Endodermal cell (in vitro differentiated cells): ENCODE data around the gene MYL5. TPM values are rescaled to one million over a fixed set of nuclear protein-coding genes. Genes with fewer than 3 reads are reported as not detected.
A peak's percentile ranks its signal among the peaks of the same experiment; 100 is the strongest.

Source experiments
- DNase-seq: peaks from one replicate; pipeline ENCODE4 v3.0.0-alpha.2; 2017
- H3K27ac ChIP-seq: 2 replicates; pipeline ENCODE4 v1.5.1; 2013; ENCODE audit warnings: mild to moderate bottlenecking, low read depth, low read length, moderate library complexity
- H3K27me3 ChIP-seq: 2 replicates; pipeline ENCODE4 v1.6.1; 2013; ENCODE audit warnings: mild to moderate bottlenecking, low read length, moderate library complexity; ENCODE audit not compliant: insufficient read depth, control insufficient read depth, poor library complexity, severe bottlenecking
- H3K36me3 ChIP-seq: 2 replicates; pipeline ENCODE4 v1.7.0; 2013; ENCODE audit warnings: mild to moderate bottlenecking, low read length, moderate library complexity; ENCODE audit not compliant: control insufficient read depth, insufficient read depth
- H3K4me1 ChIP-seq: one replicate; pipeline ENCODE4 v1.7.0; 2013; ENCODE audit warnings: low read length; ENCODE audit not compliant: control insufficient read depth, insufficient read depth
- H3K4me3 ChIP-seq: 2 replicates; pipeline ENCODE4 v1.5.1; 2013; ENCODE audit warnings: mild to moderate bottlenecking, low read length, moderate library complexity
- H3K9ac ChIP-seq: 2 replicates; pipeline ENCODE4 v1.6.1; 2013; ENCODE audit warnings: mild to moderate bottlenecking, low read length, moderate library complexity; ENCODE audit not compliant: poor library complexity, severe bottlenecking; ENCODE audit errors: extremely low read depth
- H3K9me3 ChIP-seq: 2 replicates; pipeline ENCODE4 v1.6.1; 2013; ENCODE audit warnings: mild to moderate bottlenecking, low read length, moderate library complexity; ENCODE audit not compliant: control insufficient read depth
- H3K27ac Mint-ChIP-seq: 2 replicates; pipeline ENCODE4 v1.8.0; 2020; ENCODE audit warnings: mixed read lengths
- H3K27me3 Mint-ChIP-seq: 2 replicates; pipeline ENCODE4 v1.8.0; 2021; ENCODE audit warnings: mild to moderate bottlenecking, mixed read lengths; ENCODE audit not compliant: insufficient read depth
- H3K36me3 Mint-ChIP-seq: 2 replicates; pipeline ENCODE4 v1.8.0; 2020; ENCODE audit warnings: low read depth, mixed read lengths
- H3K4me1 Mint-ChIP-seq: 2 replicates; pipeline ENCODE4 v1.8.0; 2020; ENCODE audit warnings: mixed read lengths
- H3K4me3 Mint-ChIP-seq: 2 replicates; pipeline ENCODE4 v1.8.0; 2020; ENCODE audit warnings: mild to moderate bottlenecking, moderate library complexity, mixed read lengths
- H3K9me3 Mint-ChIP-seq: 2 replicates; pipeline ENCODE4 v1.8.0; 2020; ENCODE audit warnings: mild to moderate bottlenecking, mixed read lengths
- CTCF ChIP-seq: fragments of 200-600 bp; sonication (generic); conservative IDR thresholded peaks from 2 replicates; pipeline ENCODE4 v1.5.0; 2021; ENCODE audit warnings: antibody characterized with exemption, mild to moderate bottlenecking
- WGBS, 2 experiments: methylation state at CpG; one replicate each; pipeline versions ENCODE4 v1.1.5 to v1.1.7; 2013; ENCODE audit warnings: missing lambda C conversion rate in 2 of 2, mixed read lengths in 1 of 2; ENCODE audit not compliant: insufficient coverage in 1 of 2, insufficient read length in 1 of 2; 5-methylcytosine and 5-hydroxymethylcytosine counted together
- total RNA-seq, 2 donors: library from RNA; stranded (reverse); fragmentation: NEBNext Ultra II Directional in 1 of 2; extraction: Animal tissue kit (Norgen Biotek cat#: 25700) in 1 of 2; gene quantifications; 2 replicates in 1 of 2; 3 replicates in 1 of 2; pipeline ENCODE4 v1.2.1, GENCODE V29; 2021

Gene MYL5
- total RNA-seq, 2 donors from 2014 or later, result 20.0 to 23.4 TPM

GRCh38 chr4:625631-626161 lies 48.6 kb upstream of the MYL5 start:
- Histone ChIP-seq H3K36me3 (no peaks in the 10 kb centered on the region), H3K27me3 (peaks cover 5% of the 10 kb centered on the region), H3K4me3 (no peak overlapping the region), H3K9ac (no peak overlapping the region), H3K9me3 (no peaks in the 10 kb centered on the region), H3K27ac (peak overlapping the region; percentile 7), H3K4me1 (peaks cover 3% of the 10 kb centered on the region)
- no peaks in the 10 kb centered on the region for H3K9me3 Mint-ChIP-seq
- no peak overlapping the region for H3K27ac Mint-ChIP-seq
- H3K4me3 Mint-ChIP-seq, result no peak overlapping the region
- H3K36me3 Mint-ChIP-seq, result no peaks in the 10 kb centered on the region
- no peak for TF ChIP-seq CTCF
- WGBS, 2 experiments, result 95 to 96% methylated on average over 32 to 39 of the region's 39 CpGs
- peaks cover 3% of the 10 kb centered on the region for H3K27me3 Mint-ChIP-seq
- DNase-seq, result peak; percentile 42
- no peaks in the 10 kb centered on the region for H3K4me1 Mint-ChIP-seq

DNA sequence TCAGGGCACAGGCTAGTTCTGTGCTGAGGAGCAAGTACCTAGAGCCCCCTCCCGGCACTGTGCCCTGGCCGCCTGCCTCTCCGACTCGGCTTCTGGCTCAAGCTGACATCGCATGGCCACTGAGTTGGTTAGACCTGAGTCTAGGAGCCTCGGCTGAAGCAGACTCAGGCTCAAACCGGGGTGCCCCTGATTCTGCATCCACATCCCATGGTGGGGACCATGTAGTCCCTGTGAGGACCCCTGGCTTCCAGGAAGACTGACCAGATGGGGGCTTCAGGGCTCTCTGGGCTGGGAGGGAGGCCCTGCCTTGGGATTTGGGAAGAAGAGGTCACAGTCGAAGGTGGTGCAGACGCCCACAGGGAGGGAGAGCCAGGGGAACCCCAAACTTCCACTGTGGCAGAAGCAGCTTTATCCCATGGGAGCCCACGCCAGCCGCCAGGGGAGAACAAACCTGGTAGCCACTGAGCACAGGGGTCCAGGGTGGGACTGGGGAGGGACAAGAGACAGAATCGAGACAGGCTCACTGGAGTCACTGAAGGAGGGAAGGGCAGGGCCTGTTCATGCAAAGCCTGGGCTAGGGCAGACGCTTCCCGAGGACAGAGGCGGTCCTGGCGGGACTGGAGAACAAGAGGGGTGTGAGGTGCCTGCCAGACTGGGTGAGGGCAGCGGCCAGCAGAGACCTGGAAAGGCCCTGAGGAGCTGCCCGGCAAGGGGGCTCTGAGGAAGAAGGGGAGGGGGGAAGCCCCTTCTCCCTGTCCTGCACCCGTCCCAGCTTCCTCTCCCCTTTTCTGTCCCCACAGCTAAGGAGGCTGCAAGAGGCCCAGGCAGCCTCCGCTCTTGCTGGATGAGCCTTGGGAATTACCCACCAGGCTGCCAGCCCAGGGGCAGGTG lies 47.9 kb upstream of the MYL5 start:
- peaks cover 4% of the 10 kb centered on the region for H3K9me3 Mint-ChIP-seq
- no peak overlapping the region for H3K27ac Mint-ChIP-seq
- no peak overlapping the region for H3K9ac ChIP-seq
- no peaks in the 10 kb centered on the region for H3K36me3 ChIP-seq
- no peak overlapping the region for H3K27ac ChIP-seq
- peak; percentile 51 for DNase-seq
- no peaks in the 10 kb centered on the region for H3K36me3 Mint-ChIP-seq
- 93 to 97% methylated on average over 12 to 19 of the region's 20 CpGs for WGBS, 2 experiments
- peaks cover 5% of the 10 kb centered on the region for H3K27me3 ChIP-seq
- peaks cover 3% of the 10 kb centered on the region for H3K4me1 ChIP-seq
- TF ChIP-seq CTCF, result no peak
- no peaks in the 10 kb centered on the region for H3K9me3 ChIP-seq
- H3K27me3 Mint-ChIP-seq, result no peaks in the 10 kb centered on the region
- no peaks in the 10 kb centered on the region for H3K4me1 Mint-ChIP-seq
- no peak overlapping the region for H3K4me3 ChIP-seq
- no peak overlapping the region for H3K4me3 Mint-ChIP-seq

GRCh38 chr4:627347-628125 lies 46.8 kb upstream of the MYL5 start:
- H3K4me1 Mint-ChIP-seq, result no peaks in the 10 kb centered on the region
- no peak for TF ChIP-seq CTCF
- no peak overlapping the region for H3K4me3 ChIP-seq
- no peak overlapping the region for H3K27ac ChIP-seq
- no peaks in the 10 kb centered on the region for H3K27me3 Mint-ChIP-seq
- WGBS, 2 experiments, result 83 to 89% methylated on average over 10 to 14 of the region's 15 CpGs
- H3K9ac ChIP-seq, result no peak overlapping the region
- peaks cover 1% of the 10 kb centered on the region for H3K27me3 ChIP-seq
- no peaks in the 10 kb centered on the region for H3K36me3 ChIP-seq
- no peaks in the 10 kb centered on the region for H3K36me3 Mint-ChIP-seq
- H3K4me3 Mint-ChIP-seq, result no peak overlapping the region
- H3K27ac Mint-ChIP-seq, result no peak overlapping the region
- DNase-seq, result no peak
- peaks cover 13% of the 10 kb centered on the region for H3K9me3 Mint-ChIP-seq
- H3K4me1 ChIP-seq, result peaks cover 3% of the 10 kb centered on the region
- no peaks in the 10 kb centered on the region for H3K9me3 ChIP-seq
